GM23338 (cell line): Measurements from ENCODE around the gene HS6ST2. TPM values are rescaled to one million over a fixed set of nuclear protein-coding genes. Genes with fewer than 3 reads are reported as not detected.

Experiments
- ATAC-seq: fragments of 200-7000 bp; cut with Tn5 transposase; 3 replicates; pipeline ENCODE4 v1.9.1; 2020
- DNase-seq: peaks from one replicate; pipeline ENCODE4 v3.0.0-alpha.2; 2015; ENCODE audit warnings: low spot score
- H2AFZ ChIP-seq: fragments of 200-600 bp; sonication (generic); 2 replicates; pipeline ENCODE4 v1.8.0; 2016; ENCODE audit warnings: antibody characterized with exemption, mild to moderate bottlenecking, moderate library complexity
- H3F3A ChIP-seq: fragments of 200-600 bp; sonication (generic); replicated peaks from 2 replicates; pipeline ENCODE4 v1.8.0; 2017; ENCODE audit warnings: antibody characterized with exemption, mixed run types, low read depth
- H3K27ac ChIP-seq: fragments of 200-600 bp; sonication (generic); 2 replicates; pipeline ENCODE4 v1.6.1; 2016; ENCODE audit warnings: low read depth
- H3K27me3 ChIP-seq: fragments of 200-600 bp; sonication (generic); 2 replicates; pipeline ENCODE4 v1.8.0; 2016; ENCODE audit warnings: mild to moderate bottlenecking, mixed run types, moderate library complexity; ENCODE audit not compliant: insufficient read depth
- H3K36me3 ChIP-seq: fragments of 200-600 bp; sonication (generic); 2 replicates; pipeline ENCODE4 v1.8.0; 2016; ENCODE audit warnings: mild to moderate bottlenecking; ENCODE audit not compliant: insufficient read depth
- H3K4me1 ChIP-seq: fragments of 200-600 bp; sonication (generic); 2 replicates; pipeline ENCODE4 v1.8.0; 2016; ENCODE audit warnings: mild to moderate bottlenecking, moderate library complexity; ENCODE audit not compliant: insufficient read depth
- H3K4me2 ChIP-seq: fragments of 200-600 bp; sonication (generic); 2 replicates; pipeline ENCODE4 v1.7.1; 2017; ENCODE audit warnings: mixed run types
- H3K4me3 ChIP-seq: fragments of 200-600 bp; sonication (generic); 2 replicates; pipeline ENCODE4 v1.6.1; 2016; ENCODE audit warnings: mixed run types
- H3K79me2 ChIP-seq: fragments of 200-600 bp; sonication (generic); replicated peaks from 2 replicates; pipeline ENCODE4 v1.8.0; 2017; ENCODE audit warnings: mild to moderate bottlenecking; ENCODE audit not compliant: insufficient read depth
- H3K9me2 ChIP-seq: fragments of 200-600 bp; sonication (generic); 2 replicates; pipeline ENCODE4 v1.8.0; 2017; ENCODE audit not compliant: insufficient read depth
- H4K20me1 ChIP-seq: fragments of 200-600 bp; sonication (generic); replicated peaks from 2 replicates; pipeline ENCODE4 v1.8.0; 2017; ENCODE audit warnings: mild to moderate bottlenecking; ENCODE audit not compliant: insufficient read depth
- H3K27ac Mint-ChIP-seq: 2 replicates; pipeline ENCODE4 v1.8.0; 2020; ENCODE audit warnings: inconsistent platforms, mild to moderate bottlenecking, moderate library complexity, mixed read lengths
- H3K27me3 Mint-ChIP-seq: 3 replicates; pipeline ENCODE4 v1.8.0; 2022; ENCODE audit warnings: low read depth, mild to moderate bottlenecking, moderate library complexity, mixed read lengths, inconsistent platforms; ENCODE audit not compliant: insufficient read depth, poor library complexity
- H3K36me3 Mint-ChIP-seq: 3 replicates; pipeline ENCODE4 v1.8.0; 2021; ENCODE audit warnings: low read depth, mild to moderate bottlenecking, inconsistent platforms, moderate library complexity, mixed read lengths
- H3K4me1 Mint-ChIP-seq: 3 replicates; pipeline ENCODE4 v1.8.0; 2020; ENCODE audit warnings: mild to moderate bottlenecking, inconsistent platforms, mixed read lengths
- H3K4me3 Mint-ChIP-seq: 3 replicates; pipeline ENCODE4 v1.8.0; 2021; ENCODE audit warnings: moderate library complexity, mild to moderate bottlenecking, inconsistent platforms, mixed read lengths
- H3K9me3 Mint-ChIP-seq: 3 replicates; pipeline ENCODE4 v1.8.0; 2020; ENCODE audit warnings: moderate library complexity, mild to moderate bottlenecking, inconsistent platforms, mixed read lengths
- CREB1 ChIP-seq: fragments of 250-450 bp; sonication (Bioruptor Pico); IDR thresholded peaks from 2 replicates; pipeline ENCODE4 v1.5.0; 2020; ENCODE audit warnings: low read depth, mild to moderate bottlenecking, moderate library complexity
- CTCF ChIP-seq, 2 experiments: fragments of 200-600 bp in 1 of 2; sonication (generic) in 1 of 2; conservative IDR thresholded peaks; 2 replicates each; pipeline versions ENCODE4 v1.5.1 to v1.6.1; 2016 to 2017; ENCODE audit warnings: antibody characterized with exemption in 2 of 2, low read depth in 2 of 2, mild to moderate bottlenecking in 2 of 2, moderate library complexity in 1 of 2
- ETS1 ChIP-seq: IDR thresholded peaks from 2 replicates; pipeline ENCODE4 v1.6.1; 2016; ENCODE audit warnings: antibody characterized with exemption
- EZH2 ChIP-seq: fragments of 200-600 bp; sonication (generic); IDR thresholded peaks from one replicate; pipeline ENCODE4 v1.8.0; 2017; ENCODE audit warnings: antibody characterized with exemption, mild to moderate bottlenecking, low read depth; ENCODE audit not compliant: unreplicated experiment
- EZH2phosphoT487 ChIP-seq: fragments of 200-600 bp; sonication (generic); IDR thresholded peaks from one replicate; pipeline ENCODE4 v1.8.1; 2018; ENCODE audit warnings: antibody characterized with exemption; ENCODE audit not compliant: unreplicated experiment
- JUNB ChIP-seq: IDR thresholded peaks from one replicate; pipeline ENCODE4 v1.6.1; 2016; ENCODE audit warnings: antibody characterized with exemption; ENCODE audit not compliant: unreplicated experiment
- NANOG ChIP-seq: IDR thresholded peaks from 2 replicates; pipeline ENCODE4 v1.6.1; 2016; ENCODE audit warnings: antibody characterized with exemption, borderline replicate concordance
- POLR2AphosphoS5 ChIP-seq: IDR thresholded peaks from 2 replicates; pipeline ENCODE4 v1.6.1; 2016; ENCODE audit warnings: antibody characterized with exemption, low read depth
- REST ChIP-seq: IDR thresholded peaks from one replicate; pipeline ENCODE4 v1.6.1; 2018; ENCODE audit warnings: antibody characterized with exemption; ENCODE audit not compliant: unreplicated experiment
- STAT1 ChIP-seq: IDR thresholded peaks from one replicate; pipeline ENCODE4 v1.6.1; 2016; ENCODE audit warnings: antibody characterized with exemption; ENCODE audit not compliant: unreplicated experiment
- ZNF114 ChIP-seq: fragments of 250-450 bp; sonication (Bioruptor Pico); IDR thresholded peaks from 2 replicates; pipeline ENCODE4 v1.5.0; 2020; ENCODE audit warnings: mild to moderate bottlenecking, moderate library complexity
- ZNF331 ChIP-seq: fragments of 250-450 bp; sonication (Bioruptor Pico); IDR thresholded peaks from 2 replicates; pipeline ENCODE4 v1.5.0; 2020; ENCODE audit warnings: low read depth, mild to moderate bottlenecking, moderate library complexity
- ZNF462 ChIP-seq: fragments of 250-450 bp; sonication (Bioruptor Pico); IDR thresholded peaks from 2 replicates; pipeline ENCODE4 v1.5.0; 2020; ENCODE audit warnings: mild to moderate bottlenecking, moderate library complexity
- polyA plus RNA-seq: library from polyadenylated mRNA; unstranded; fragments of >200 nt; fragmentation: Nextera tagmentation; extraction: Ambion mirVana; gene quantifications from 2 replicates; pipeline ENCODE4 v1.2.1, GENCODE V29; 2016
- total RNA-seq: library from RNA; depleted of rRNA; stranded (reverse); fragments of >200 nt; shearing (Covaris generic); gene quantifications from 2 replicates; pipeline ENCODE4 v1.2.3, GENCODE V29; 2014

Gene HS6ST2
- total and polyA plus RNA-seq, 2 experiments from 2014 or later, result 0.82 to 4.8 TPM

- no peak overlapping the region; the same call in 1 of the 2 replicates for H3K27ac Mint-ChIP-seq
- no peaks in the 10 kb centered on the region for H3K9me3 Mint-ChIP-seq
- Histone ChIP-seq H3K79me2 (no peaks in the 10 kb centered on the region), H3K27ac (no peak overlapping the region), H3K36me3 (no peaks in the 10 kb centered on the region), H3K4me1 (no peaks in the 10 kb centered on the region), H3K9me2 (no peaks in the 10 kb centered on the region; the same call in 1 of the 2 replicates), H4K20me1 (no peaks in the 10 kb centered on the region), H2AFZ (no peak overlapping the region), H3K27me3 (no peaks in the 10 kb centered on the region), H3K4me3 (no peak overlapping the region), H3F3A (no peaks in the 10 kb centered on the region), H3K4me2 (no peak overlapping the region)
- H3K36me3 Mint-ChIP-seq, result no peaks in the 10 kb centered on the region
- H3K4me1 Mint-ChIP-seq, result peaks cover 16% of the 10 kb centered on the region; the same call in 2 of the 3 replicates
- TF ChIP-seq REST (no peak), ZNF462 (no peak), EZH2phosphoT487 (no peak), EZH2 (no peak), JUNB (no peak), NANOG (no peak), POLR2AphosphoS5 (no peak), ETS1 (no peak), STAT1 (no peak), CTCF (conservative IDR thresholded peaks at IDR 0.05; ENCODE audit: low read depth in 2 of 2) (no peak), CREB1 (CRISPR knock-in tag) (no peak), ZNF114 (CRISPR knock-in tag) (no peak), ZNF331 (CRISPR knock-in tag) (no peak)
- H3K4me3 Mint-ChIP-seq, result no peak overlapping the region
- ATAC-seq (no peak), DNase-seq (no peak)
- no peaks in the 10 kb centered on the region for H3K27me3 Mint-ChIP-seq
These were observed 115.1 kb downstream of the HS6ST2 start for GRCh38 chrX:132843363-132843762.
